Uterus (tissue), 2 donors: ENCODE data around the gene OSBPL2.

Source experiments
- POLR2A ChIP-seq, 2 donors: fragments of 450-650 bp; IDR thresholded peaks; one replicate each; pipeline ENCODE4 v1.6.1; 2016; ENCODE audit warnings: antibody characterized with exemption in 2 of 2, mild to moderate bottlenecking in 1 of 2, moderate library complexity in 1 of 2
- TF ChIP-seq, protein P1 (sequence below), 4 experiments: fragments of 200-600 bp in 2 of 4; fragments of 450-650 bp in 2 of 4; sonication (generic) in 2 of 4; IDR thresholded peaks; one replicate each; pipeline ENCODE4 v1.5.1; 2016 to 2019; ENCODE audit warnings: antibody characterized with exemption in 4 of 4, mild to moderate bottlenecking in 2 of 4, moderate library complexity in 1 of 4

DNA sequence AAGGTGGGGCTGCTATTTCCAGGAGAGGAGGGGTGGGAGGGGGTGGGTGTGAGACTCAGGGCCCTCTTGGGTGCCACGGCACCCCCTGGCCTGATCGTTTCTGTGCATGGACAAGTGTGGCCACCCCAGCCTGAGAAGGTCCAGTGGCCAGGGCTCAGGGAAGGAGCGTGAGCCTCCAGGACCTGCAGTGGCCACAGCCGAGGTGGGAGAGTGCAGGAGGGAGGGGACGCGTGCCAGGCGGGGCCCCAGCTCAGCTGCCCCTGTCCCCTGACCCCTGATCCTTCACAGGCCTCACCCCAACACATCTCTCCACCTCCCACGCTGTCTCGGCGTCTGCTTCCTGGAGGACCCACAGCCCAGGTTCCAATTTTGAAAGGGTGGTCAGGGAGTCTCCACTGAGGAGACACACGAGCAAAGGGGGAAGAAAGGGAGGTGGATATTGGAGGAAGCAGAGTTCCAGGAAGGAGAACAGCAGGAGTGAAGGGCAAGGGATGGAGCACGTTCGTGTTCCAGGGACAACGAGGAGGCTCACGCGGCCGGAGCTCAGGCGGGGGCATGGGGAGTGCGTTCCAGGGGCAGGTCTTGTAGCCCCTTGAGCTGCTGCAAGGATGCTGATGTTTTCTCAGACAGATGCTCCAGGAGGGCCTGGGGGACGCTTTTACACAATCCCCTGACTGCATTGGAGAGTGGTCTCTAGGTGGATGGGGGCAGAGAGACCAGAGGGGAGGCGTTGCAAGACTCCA, 14.0 kb upstream of the OSBPL2 start:
- TF ChIP-seq, protein P1, sequence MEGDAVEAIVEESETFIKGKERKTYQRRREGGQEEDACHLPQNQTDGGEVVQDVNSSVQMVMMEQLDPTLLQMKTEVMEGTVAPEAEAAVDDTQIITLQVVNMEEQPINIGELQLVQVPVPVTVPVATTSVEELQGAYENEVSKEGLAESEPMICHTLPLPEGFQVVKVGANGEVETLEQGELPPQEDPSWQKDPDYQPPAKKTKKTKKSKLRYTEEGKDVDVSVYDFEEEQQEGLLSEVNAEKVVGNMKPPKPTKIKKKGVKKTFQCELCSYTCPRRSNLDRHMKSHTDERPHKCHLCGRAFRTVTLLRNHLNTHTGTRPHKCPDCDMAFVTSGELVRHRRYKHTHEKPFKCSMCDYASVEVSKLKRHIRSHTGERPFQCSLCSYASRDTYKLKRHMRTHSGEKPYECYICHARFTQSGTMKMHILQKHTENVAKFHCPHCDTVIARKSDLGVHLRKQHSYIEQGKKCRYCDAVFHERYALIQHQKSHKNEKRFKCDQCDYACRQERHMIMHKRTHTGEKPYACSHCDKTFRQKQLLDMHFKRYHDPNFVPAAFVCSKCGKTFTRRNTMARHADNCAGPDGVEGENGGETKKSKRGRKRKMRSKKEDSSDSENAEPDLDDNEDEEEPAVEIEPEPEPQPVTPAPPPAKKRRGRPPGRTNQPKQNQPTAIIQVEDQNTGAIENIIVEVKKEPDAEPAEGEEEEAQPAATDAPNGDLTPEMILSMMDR (IDR thresholded peaks at IDR 0.05): no peak
- no peak for TF ChIP-seq POLR2A (IDR thresholded peaks at IDR 0.05)
